HCT116 (cell line): ENCODE data around the gene HOTAIR. TPM values are rescaled to one million over a fixed set of nuclear protein-coding genes. Genes with fewer than 3 reads are reported as not detected.

Experiments
- ATAC-seq: fragments of 200-7000 bp; cut with Tn5 transposase; 2 replicates; pipeline ENCODE4 v1.9.1; 2020; ENCODE audit warnings: mild to moderate bottlenecking, moderate library complexity
- BruUV-seq: library from RNA; stranded (reverse); fragments of 400-500 nt; replicated peaks from 2 replicates; lab custom pipeline; 2021; lab: Mats Ljungman, UMichigan
- CTCF ChIA-PET: fragments of 300-600 bp; sonication (Branson Sonifier 250); formaldehyde crosslinking; loops from one replicate; lab custom pipeline; 2021; ENCODE audit warnings: antibody characterized with exemption; lab: Charles Lee
- POLR2A ChIA-PET: fragments of 300-600, 350-600 bp; sonication (Branson Sonifier 250); formaldehyde crosslinking; loops from one replicate; lab custom pipeline; 2021; ENCODE audit warnings: antibody characterized with exemption; lab: Charles Lee
- RAD21 ChIA-PET, 2 experiments: fragments of 300-600 bp; sonication (Branson Sonifier 250); formaldehyde crosslinking; loops; one replicate each; lab custom pipeline; 2023; ENCODE audit warnings: low total read pairs in 2 of 2; ENCODE audit not compliant: uncharacterized antibody in 2 of 2, unreplicated experiment in 2 of 2, low non-redundant PET in 1 of 2; lab: Charles Lee
- DNase-seq: peaks from one replicate; pipeline ENCODE4 v3.0.0-alpha.2; 2010; ENCODE audit warnings: low read depth, low spot score
- H2AFZ ChIP-seq: fragments of 200-600 bp; shearing (Covaris generic), sonication (generic); 2 replicates; pipeline ENCODE4 v1.6.1; 2017; ENCODE audit warnings: low read depth, mixed run types, mixed read lengths, antibody characterized with exemption, low read length; ENCODE audit not compliant: poor library complexity, severe bottlenecking
- H3K27ac ChIP-seq: 2 replicates; pipeline ENCODE4 v1.5.1; 2012; ENCODE audit warnings: low read depth, low read length
- H3K27me3 ChIP-seq: fragments of 200-600 bp; sonication (generic); 2 replicates; pipeline ENCODE4 v1.6.1; 2016; ENCODE audit warnings: mixed run types, low read length, mixed read lengths; ENCODE audit not compliant: insufficient read depth
- H3K36me3 ChIP-seq, 2 experiments: fragments of 200-500 bp in 1 of 2; fragments of 200-600 bp in 1 of 2; sonication (Bioruptor generic) in 1 of 2; sonication (generic) in 1 of 2; 2 replicates each; pipeline versions ENCODE4 v1.5.1 to v1.6.1; 2014 to 2016; ENCODE audit warnings: low read length in 2 of 2, inconsistent platforms in 1 of 2, mixed read lengths in 1 of 2, mixed run types in 1 of 2; ENCODE audit not compliant: insufficient read depth in 2 of 2, control insufficient read depth in 1 of 2
- H3K4me1 ChIP-seq, 2 experiments: fragments of 200-600 bp in 1 of 2; sonication (generic) in 1 of 2; 2 replicates each; pipeline versions ENCODE4 v1.5.1 to v1.6.1; 2012 to 2017; ENCODE audit warnings: low read length in 2 of 2, inconsistent platforms in 1 of 2, mild to moderate bottlenecking in 1 of 2, mixed read lengths in 1 of 2, mixed run types in 1 of 2, moderate library complexity in 1 of 2; ENCODE audit not compliant: insufficient read depth in 2 of 2, control insufficient read depth in 1 of 2
- H3K4me2 ChIP-seq: fragments of 200-600 bp; sonication (generic); 2 replicates; pipeline ENCODE4 v1.6.1; 2017; ENCODE audit warnings: mixed run types, low read length, mixed read lengths
- H3K4me3 ChIP-seq, 2 experiments: fragments of 200-600 bp in 1 of 2; sonication (generic) in 1 of 2; replicated peaks in 1 of 2; 2 replicates each; pipeline ENCODE4 v1.5.1; 2011 to 2016; ENCODE audit warnings: low read length in 2 of 2, control low read depth in 1 of 2, low read depth in 1 of 2, mild to moderate bottlenecking in 1 of 2, mixed read lengths in 1 of 2, mixed run types in 1 of 2
- H3K79me2 ChIP-seq: fragments of 200-600 bp; sonication (generic); 2 replicates; pipeline ENCODE4 v1.6.1; 2017; ENCODE audit warnings: mild to moderate bottlenecking, mixed run types, low read length, moderate library complexity, mixed read lengths; ENCODE audit not compliant: insufficient read depth
- H3K9ac ChIP-seq: fragments of 200-600 bp; sonication (generic); 2 replicates; pipeline ENCODE4 v1.6.1; 2016; ENCODE audit warnings: low read length, mixed read lengths
- H3K9me2 ChIP-seq: fragments of 200-600 bp; sonication (generic), shearing (Covaris generic); 2 replicates; pipeline ENCODE4 v1.6.1; 2017; ENCODE audit warnings: mixed run types, mild to moderate bottlenecking, moderate library complexity; ENCODE audit not compliant: insufficient read depth
- H3K9me3 ChIP-seq, 2 experiments: fragments of 200-500 bp in 1 of 2; fragments of 200-600 bp in 1 of 2; sonication (Bioruptor generic) in 1 of 2; sonication (generic) in 1 of 2; 2 replicates each; pipeline ENCODE4 v1.6.1; 2014 to 2017; ENCODE audit warnings: low read length in 2 of 2, mixed read lengths in 2 of 2, inconsistent platforms in 1 of 2, low read depth in 1 of 2, mild to moderate bottlenecking in 1 of 2, mixed run types in 1 of 2, moderate library complexity in 1 of 2; ENCODE audit not compliant: control insufficient read depth in 1 of 2, insufficient read depth in 1 of 2
- H4K20me1 ChIP-seq: fragments of 200-600 bp; sonication (generic), shearing (Covaris generic); 2 replicates; pipeline ENCODE4 v1.6.1; 2017; ENCODE audit warnings: mixed run types, mild to moderate bottlenecking, moderate library complexity; ENCODE audit not compliant: insufficient read depth
- CBX3 ChIP-seq: IDR thresholded peaks from 2 replicates; pipeline ENCODE4 v1.6.1; 2012; ENCODE audit warnings: low read depth
- EGR1 ChIP-seq: IDR thresholded peaks from 2 replicates; pipeline ENCODE4 v1.6.1; 2012; ENCODE audit warnings: low read depth
- EZH2 ChIP-seq: fragments of 200-600 bp; sonication (generic); IDR thresholded peaks from 2 replicates; pipeline ENCODE4 v1.6.1; 2017; ENCODE audit warnings: antibody characterized with exemption, mixed run types
- JUND ChIP-seq: IDR thresholded peaks from 2 replicates; pipeline ENCODE4 v1.6.1; 2012
- MAX ChIP-seq: IDR thresholded peaks from 2 replicates; pipeline ENCODE4 v1.6.1; 2012
- POLR2A ChIP-seq: IDR thresholded peaks from 2 replicates; pipeline ENCODE4 v1.7.0; 2011; ENCODE audit warnings: borderline replicate concordance; ENCODE audit not compliant: insufficient read depth, insufficient read length; ENCODE audit errors: extremely low read depth
- RAD21 ChIP-seq: IDR thresholded peaks from 2 replicates; pipeline ENCODE4 v1.6.1; 2012; ENCODE audit warnings: low read depth, mild to moderate bottlenecking
- REST ChIP-seq: IDR thresholded peaks from 2 replicates; pipeline ENCODE4 v1.6.1; 2012; ENCODE audit warnings: low read depth
- SIN3A ChIP-seq: IDR thresholded peaks from 2 replicates; pipeline ENCODE4 v1.6.1; 2012; ENCODE audit warnings: low read depth
- SP1 ChIP-seq: IDR thresholded peaks from 2 replicates; pipeline ENCODE4 v1.6.1; 2012; ENCODE audit warnings: low read depth
- SRF ChIP-seq: IDR thresholded peaks from 2 replicates; pipeline ENCODE4 v1.6.1; 2012; ENCODE audit warnings: low read depth
- TCF7L2 ChIP-seq: IDR thresholded peaks from 2 replicates; pipeline ENCODE4 v1.7.0; 2011; ENCODE audit warnings: borderline replicate concordance, inconsistent platforms; ENCODE audit not compliant: insufficient read depth, insufficient read length; ENCODE audit errors: extremely low read depth
- YY1 ChIP-seq: IDR thresholded peaks from 2 replicates; pipeline ENCODE4 v1.6.1; 2011; ENCODE audit warnings: low read length, low read depth, moderate library complexity, mild to moderate bottlenecking; ENCODE audit not compliant: insufficient replicate concordance; ENCODE audit errors: extremely low read depth
- ZBTB33 ChIP-seq: IDR thresholded peaks from 2 replicates; pipeline ENCODE4 v1.6.1; 2011; ENCODE audit warnings: mild to moderate bottlenecking, low read length, moderate library complexity; ENCODE audit not compliant: insufficient replicate concordance; ENCODE audit errors: extremely low read depth
- ZFX ChIP-seq: fragments of 450-650 bp; IDR thresholded peaks from 2 replicates; pipeline ENCODE4 v1.6.1; 2017
- ZNF274 ChIP-seq: fragments of 200-500 bp; sonication (Bioruptor generic); IDR thresholded peaks from 2 replicates; pipeline ENCODE4 v1.6.1; 2014; ENCODE audit warnings: mild to moderate bottlenecking, low read depth, low read length, inconsistent platforms
- intact Hi-C: fragments of 100-400 bp; cut with micrococcal nuclease; formaldehyde crosslinking; loops from 2 replicates; pipeline ENCODE4 v1.10.0; 2022
- total RNA-seq: library from RNA; stranded (reverse); gene quantifications from one replicate; pipeline ENCODE4 v1.2.1, GENCODE V29; 2021; ENCODE audit not compliant: unreplicated experiment
- TF ChIP-seq, protein P1 (sequence below), 3 experiments: fragments of 200-600 bp in 1 of 3; sonication (generic) in 1 of 3; IDR thresholded peaks in 2 of 3; conservative IDR thresholded peaks in 1 of 3; 2 replicates each; pipeline ENCODE4 v1.5.1; 2012 to 2017; ENCODE audit warnings: low read depth in 2 of 3, low read length in 2 of 3, antibody characterized with exemption in 1 of 3, borderline replicate concordance in 1 of 3, control low read depth in 1 of 3, mild to moderate bottlenecking in 1 of 3, mixed read lengths in 1 of 3, mixed run types in 1 of 3, moderate library complexity in 1 of 3; ENCODE audit not compliant: insufficient read depth in 1 of 3

HOTAIR gene
- total RNA-seq, 1 experiment from 2014 or later = 0.25 TPM

- no TSS peak for BruUV-seq
- DNase-seq (no peak), ATAC-seq (no peak)
- H3K4me3 ChIP-seq = no peak overlapping the region
- peaks cover 0 to 6% of the 10 kb centered on the region in 2 experiments; a peak in 2 of 4 replicates for H3K4me1 ChIP-seq
- no peaks in the 10 kb centered on the region for H3K79me2 ChIP-seq
- ChIA-PET RAD21 (no interaction called here), POLR2A (no interaction called here), CTCF (no interaction called here)
- intact Hi-C loops = no loop called here
- no peak overlapping the region for H3K27ac ChIP-seq
- H3K9ac ChIP-seq = no peak overlapping the region
- no peak overlapping the region for H3K4me2 ChIP-seq
- H3K27me3 ChIP-seq = no peaks in the 10 kb centered on the region
- H4K20me1 ChIP-seq = no peaks in the 10 kb centered on the region
- no peak for TF ChIP-seq YY1
- no peak for TF ChIP-seq CBX3
- no peak for TF ChIP-seq SP1
- TF ChIP-seq EZH2 = no peak
- no peak for TF ChIP-seq ZNF274
- no peak for TF ChIP-seq EGR1
- TF ChIP-seq SIN3A = no peak
- TF ChIP-seq, protein P1, sequence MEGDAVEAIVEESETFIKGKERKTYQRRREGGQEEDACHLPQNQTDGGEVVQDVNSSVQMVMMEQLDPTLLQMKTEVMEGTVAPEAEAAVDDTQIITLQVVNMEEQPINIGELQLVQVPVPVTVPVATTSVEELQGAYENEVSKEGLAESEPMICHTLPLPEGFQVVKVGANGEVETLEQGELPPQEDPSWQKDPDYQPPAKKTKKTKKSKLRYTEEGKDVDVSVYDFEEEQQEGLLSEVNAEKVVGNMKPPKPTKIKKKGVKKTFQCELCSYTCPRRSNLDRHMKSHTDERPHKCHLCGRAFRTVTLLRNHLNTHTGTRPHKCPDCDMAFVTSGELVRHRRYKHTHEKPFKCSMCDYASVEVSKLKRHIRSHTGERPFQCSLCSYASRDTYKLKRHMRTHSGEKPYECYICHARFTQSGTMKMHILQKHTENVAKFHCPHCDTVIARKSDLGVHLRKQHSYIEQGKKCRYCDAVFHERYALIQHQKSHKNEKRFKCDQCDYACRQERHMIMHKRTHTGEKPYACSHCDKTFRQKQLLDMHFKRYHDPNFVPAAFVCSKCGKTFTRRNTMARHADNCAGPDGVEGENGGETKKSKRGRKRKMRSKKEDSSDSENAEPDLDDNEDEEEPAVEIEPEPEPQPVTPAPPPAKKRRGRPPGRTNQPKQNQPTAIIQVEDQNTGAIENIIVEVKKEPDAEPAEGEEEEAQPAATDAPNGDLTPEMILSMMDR (IDR thresholded peaks at IDR 0.05 in 2 of 3, conservative IDR thresholded peaks at IDR 0.05 in 1 of 3; ENCODE audit: borderline replicate concordance in 1 of 3, insufficient read depth in 1 of 3, low read depth in 2 of 3, low read length in 2 of 3) = no peak
- no peak for TF ChIP-seq JUND
- TF ChIP-seq SRF = no peak
- TF ChIP-seq RAD21 = no peak
- TF ChIP-seq MAX = no peak
- no peak for TF ChIP-seq REST
- TF ChIP-seq TCF7L2 = no peak
- TF ChIP-seq POLR2A = no peak
- TF ChIP-seq ZFX = no peak
- no peak for TF ChIP-seq ZBTB33
- no peaks in the 10 kb centered on the region for H3K36me3 ChIP-seq
- H3K9me2 ChIP-seq = no peaks in the 10 kb centered on the region
- no peak overlapping the region for H2AFZ ChIP-seq
- H3K9me3 ChIP-seq = no peaks in the 10 kb centered on the region
Observed at GRCh38 chr12:53981634-53982565, 7.1 kb upstream of the HOTAIR start.
